ENCODE data around the gene SSBP2.

Gene SSBP2

DNA sequence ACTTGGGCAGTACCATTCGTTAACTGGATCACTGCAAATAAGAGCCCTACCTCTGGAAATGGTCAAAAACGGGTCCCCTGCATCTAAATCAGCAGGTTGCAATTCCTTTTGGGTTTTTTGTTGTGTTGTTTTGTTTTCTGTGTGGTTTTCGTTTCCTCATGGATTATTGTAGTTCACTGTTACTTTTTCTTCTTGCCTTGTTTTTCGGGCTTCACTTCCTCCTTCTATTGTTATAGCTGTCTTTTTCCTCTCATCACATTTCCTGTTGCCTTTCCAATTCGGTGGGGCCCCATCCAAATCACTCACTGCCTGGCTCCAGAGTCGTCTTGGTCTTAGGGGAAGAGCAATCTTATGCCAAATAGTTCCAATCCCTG, 8.7 kb upstream of the SSBP2 start:
- peaks cover 3% of the 10 kb centered on the region for H3K27me3 Mint-ChIP-seq (ENCODE audit: low read depth, poor library complexity)
- H3K27ac Mint-ChIP-seq = no peak overlapping the region
- no peaks in the 10 kb centered on the region for H3K9me3 Mint-ChIP-seq
- peaks cover 45% of the 10 kb centered on the region for H3K4me1 Mint-ChIP-seq
- TF ChIP-seq CTCF (IDR thresholded peaks at IDR 0.05) = no peak
- no peaks in the 10 kb centered on the region for H3K36me3 Mint-ChIP-seq (ENCODE audit: low read depth)
- DNase-seq = no peak
- H3K4me3 Mint-ChIP-seq = no peak overlapping the region

GRCh38 chr5:81757404-81757803, 6.5 kb upstream of the SSBP2 start:
- no peaks in the 10 kb centered on the region for H3K36me3 Mint-ChIP-seq (ENCODE audit: low read depth)
- peaks cover 56% of the 10 kb centered on the region for H3K4me1 Mint-ChIP-seq
- no peaks in the 10 kb centered on the region for H3K9me3 Mint-ChIP-seq
- H3K27me3 Mint-ChIP-seq (ENCODE audit: low read depth, poor library complexity) = peaks cover 3% of the 10 kb centered on the region
- no peak overlapping the region for H3K27ac Mint-ChIP-seq
- no peak for DNase-seq
- no peak for TF ChIP-seq CTCF (IDR thresholded peaks at IDR 0.05)
- H3K4me3 Mint-ChIP-seq = no peak overlapping the region

DNA sequence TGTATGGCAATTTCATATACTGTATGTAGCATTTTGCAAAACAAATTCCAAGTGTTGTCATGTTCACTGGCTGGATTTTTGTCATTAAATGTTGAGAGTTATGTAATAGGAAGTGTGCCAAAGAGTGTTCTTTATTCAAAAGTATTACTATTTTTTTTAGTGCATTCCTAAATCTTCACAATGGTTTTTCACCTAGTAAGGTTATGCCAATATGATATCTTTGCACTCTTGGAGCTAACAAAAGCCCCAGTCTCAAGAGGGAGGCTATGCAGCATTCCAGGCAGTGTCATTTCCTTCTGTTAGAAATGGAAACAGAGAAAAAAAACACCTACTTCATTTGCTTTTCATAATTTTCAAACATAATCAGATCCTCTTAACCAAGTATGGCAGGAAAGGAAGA, 5.1 kb upstream of the SSBP2 start:
- H3K9me3 Mint-ChIP-seq = no peaks in the 10 kb centered on the region
- peaks cover 57% of the 10 kb centered on the region for H3K4me1 Mint-ChIP-seq
- H3K27ac Mint-ChIP-seq = no peak overlapping the region
- peaks cover 3% of the 10 kb centered on the region for H3K27me3 Mint-ChIP-seq (ENCODE audit: low read depth, poor library complexity)
- H3K4me3 Mint-ChIP-seq = no peak overlapping the region
- no peak for DNase-seq
- H3K36me3 Mint-ChIP-seq (ENCODE audit: low read depth) = no peaks in the 10 kb centered on the region
- no peak for TF ChIP-seq CTCF (IDR thresholded peaks at IDR 0.05)

- Mint-ChIP-seq H3K36me3 (ENCODE audit: low read depth) (no peaks in the 10 kb centered on the region), H3K27ac (no peak overlapping the region), H3K4me3 (no peak overlapping the region), H3K9me3 (no peaks in the 10 kb centered on the region), H3K27me3 (ENCODE audit: low read depth, poor library complexity) (peaks cover 3% of the 10 kb centered on the region), H3K4me1 (peaks cover 50% of the 10 kb centered on the region)
- TF ChIP-seq CTCF (IDR thresholded peaks at IDR 0.05) = no peak
- DNase-seq = no peak
These were observed 4.4 kb upstream of the SSBP2 start for GRCh38 chr5:81755320-81755719.

DNA sequence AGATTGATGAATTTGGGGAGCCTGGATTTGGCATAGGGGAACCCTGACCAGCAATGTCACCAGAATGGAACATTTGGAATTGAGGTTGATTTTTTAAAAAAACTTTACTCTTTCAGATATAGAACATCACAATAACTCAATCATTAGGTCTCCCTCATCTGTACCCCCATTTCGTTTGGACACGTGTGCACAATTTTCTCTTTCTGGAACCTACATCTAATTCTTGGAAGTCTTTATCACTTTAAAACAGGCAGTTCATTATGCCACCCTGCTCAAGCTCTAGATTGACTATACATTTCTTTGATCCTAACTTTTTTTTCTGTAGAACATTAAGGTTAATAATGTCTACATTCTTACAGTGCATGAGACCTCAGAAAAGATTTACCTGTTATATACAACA, 3.7 kb upstream of the SSBP2 start:
- DNase-seq = no peak
- Mint-ChIP-seq H3K4me1 (peaks cover 46% of the 10 kb centered on the region), H3K9me3 (no peaks in the 10 kb centered on the region), H3K27ac (no peak overlapping the region), H3K27me3 (ENCODE audit: low read depth, poor library complexity) (peaks cover 3% of the 10 kb centered on the region), H3K36me3 (ENCODE audit: low read depth) (no peaks in the 10 kb centered on the region), H3K4me3 (no peak overlapping the region)
- no peak for TF ChIP-seq CTCF (IDR thresholded peaks at IDR 0.05)

GRCh38 chr5:81753429-81753828, 2.5 kb upstream of the SSBP2 start:
- TF ChIP-seq CTCF (IDR thresholded peaks at IDR 0.05) = no peak
- Mint-ChIP-seq H3K4me1 (peaks cover 53% of the 10 kb centered on the region), H3K4me3 (no peak overlapping the region), H3K27ac (no peak overlapping the region), H3K9me3 (no peaks in the 10 kb centered on the region), H3K36me3 (ENCODE audit: low read depth) (no peaks in the 10 kb centered on the region), H3K27me3 (ENCODE audit: low read depth, poor library complexity) (peaks cover 3% of the 10 kb centered on the region)
- DNase-seq = no peak

Data from nephron progenitor cell (in vitro differentiated cells).